H9 (cell line): ENCODE results near the gene HBD. TPM values are rescaled to one million over a fixed set of nuclear protein-coding genes. Genes with fewer than 3 reads are reported as not detected.

Experiments
- DNase-seq: peaks from one replicate; pipeline ENCODE4 v3.0.0-alpha.2; 2017
- H2AFZ ChIP-seq: one replicate; pipeline ENCODE4 v1.6.1; 2013; ENCODE audit warnings: mild to moderate bottlenecking, low read length, control low read depth, moderate library complexity
- H2AK5ac ChIP-seq: 2 replicates; pipeline ENCODE4 v1.6.1; 2013; ENCODE audit warnings: low read length, control low read depth, mixed read lengths; ENCODE audit not compliant: insufficient read length
- H2BK120ac ChIP-seq: one replicate; pipeline ENCODE4 v1.6.1; 2013; ENCODE audit warnings: low read depth, mild to moderate bottlenecking, low read length, control low read depth, inconsistent platforms; ENCODE audit not compliant: poor library complexity, severe bottlenecking
- H2BK12ac ChIP-seq: 2 replicates; pipeline ENCODE4 v1.6.1; 2013; ENCODE audit warnings: low read length, control low read depth, mixed read lengths, low read depth; ENCODE audit not compliant: insufficient read length
- H2BK15ac ChIP-seq: 2 replicates; pipeline ENCODE4 v1.6.1; 2013; ENCODE audit warnings: low read depth, low read length, control low read depth
- H2BK20ac ChIP-seq: one replicate; pipeline ENCODE4 v1.6.1; 2013; ENCODE audit warnings: low read depth, mild to moderate bottlenecking, low read length, control low read depth, inconsistent platforms; ENCODE audit not compliant: poor library complexity, severe bottlenecking
- H2BK5ac ChIP-seq: 2 replicates; pipeline ENCODE4 v1.6.1; 2013; ENCODE audit warnings: low read length, control low read depth, mixed read lengths; ENCODE audit not compliant: insufficient read length
- H3K14ac ChIP-seq: 2 replicates; pipeline ENCODE4 v1.6.1; 2013; ENCODE audit warnings: low read length, control low read depth; ENCODE audit not compliant: insufficient read depth
- H3K18ac ChIP-seq: 2 replicates; pipeline ENCODE4 v1.6.1; 2013; ENCODE audit warnings: low read depth, mild to moderate bottlenecking, mixed read lengths, low read length, control low read depth; ENCODE audit not compliant: insufficient read length
- H3K23ac ChIP-seq: 2 replicates; pipeline ENCODE4 v1.6.1; 2013; ENCODE audit warnings: low read length, control low read depth, mixed read lengths, low read depth; ENCODE audit not compliant: insufficient read length
- H3K23me2 ChIP-seq: 2 replicates; pipeline ENCODE4 v1.6.1; 2013; ENCODE audit warnings: low read depth, mild to moderate bottlenecking, mixed read lengths, low read length, control low read depth; ENCODE audit not compliant: insufficient read length, poor library complexity, severe bottlenecking
- H3K27ac ChIP-seq: 2 replicates; pipeline ENCODE4 v1.5.1; 2013; ENCODE audit warnings: low read length, control low read depth, mixed read lengths, low read depth; ENCODE audit not compliant: insufficient read length
- H3K27me3 ChIP-seq: 2 replicates; pipeline ENCODE4 v1.6.1; 2013; ENCODE audit warnings: low read length, control low read depth, inconsistent platforms; ENCODE audit not compliant: insufficient read depth
- H3K4ac ChIP-seq: 2 replicates; pipeline ENCODE4 v1.6.1; 2013; ENCODE audit warnings: low read depth, mild to moderate bottlenecking, control low read depth, inconsistent platforms, low read length, moderate library complexity
- H3K4me1 ChIP-seq: 2 replicates; pipeline ENCODE4 v1.6.1; 2013; ENCODE audit warnings: low read length, control low read depth, inconsistent platforms; ENCODE audit not compliant: insufficient read depth
- H3K4me2 ChIP-seq: 2 replicates; pipeline ENCODE4 v1.6.1; 2013; ENCODE audit warnings: low read length, control low read depth, mixed read lengths; ENCODE audit not compliant: insufficient read length, insufficient read depth
- H3K56ac ChIP-seq: 2 replicates; pipeline ENCODE4 v1.6.1; 2013; ENCODE audit warnings: low read depth, mild to moderate bottlenecking, mixed read lengths, low read length, control low read depth; ENCODE audit not compliant: insufficient read length
- H3K79me1 ChIP-seq: 2 replicates; pipeline ENCODE4 v1.6.1; 2013; ENCODE audit warnings: low read depth, mild to moderate bottlenecking, moderate library complexity, low read length, control low read depth, inconsistent platforms; ENCODE audit not compliant: insufficient read depth, poor library complexity, severe bottlenecking
- H3K79me2 ChIP-seq: 2 replicates; pipeline ENCODE4 v1.6.1; 2013; ENCODE audit warnings: low read length, control low read depth, inconsistent platforms; ENCODE audit not compliant: insufficient read depth
- H3K9ac ChIP-seq: 2 replicates; pipeline ENCODE4 v1.6.1; 2013; ENCODE audit warnings: low read length, control low read depth, mixed read lengths; ENCODE audit not compliant: insufficient read length; ENCODE audit errors: extremely low read depth
- H3K9me3 ChIP-seq: one replicate; pipeline ENCODE4 v1.6.1; 2013; ENCODE audit warnings: low read depth, low read length, inconsistent platforms; ENCODE audit not compliant: control insufficient read depth
- H3T11ph ChIP-seq: one replicate; pipeline ENCODE4 v1.6.1; 2013; ENCODE audit warnings: mild to moderate bottlenecking, low read length, control low read depth, inconsistent platforms
- H4K20me1 ChIP-seq: one replicate; pipeline ENCODE4 v1.6.1; 2013; ENCODE audit not compliant: control insufficient read depth, insufficient read length, insufficient read depth
- H4K5ac ChIP-seq: 2 replicates; pipeline ENCODE4 v1.6.1; 2013; ENCODE audit warnings: low read depth, mild to moderate bottlenecking, mixed read lengths, low read length, control low read depth; ENCODE audit not compliant: insufficient read length
- H4K8ac ChIP-seq: replicated peaks from 2 replicates; pipeline ENCODE4 v1.6.1; 2013; ENCODE audit warnings: low read length, control low read depth, mixed read lengths, low read depth; ENCODE audit not compliant: insufficient read length
- H4K91ac ChIP-seq: 2 replicates; pipeline ENCODE4 v1.6.1; 2013; ENCODE audit warnings: low read depth, mild to moderate bottlenecking, moderate library complexity, mixed read lengths, low read length, control low read depth; ENCODE audit not compliant: insufficient read length
- H3K27ac Mint-ChIP-seq, 3 experiments: 2 replicates in 2 of 3; 3 replicates in 1 of 3; pipeline ENCODE4 v1.8.0; 2020 to 2021; ENCODE audit warnings: mixed read lengths in 3 of 3, mild to moderate bottlenecking in 1 of 3, moderate library complexity in 1 of 3
- H3K27me3 Mint-ChIP-seq: 2 replicates; pipeline ENCODE4 v1.8.0; 2021; ENCODE audit warnings: low read depth, mild to moderate bottlenecking, moderate library complexity, mixed read lengths
- H3K36me3 Mint-ChIP-seq, 3 experiments: 2 replicates in 2 of 3; 3 replicates in 1 of 3; pipeline ENCODE4 v1.8.0; 2020 to 2021; ENCODE audit warnings: low read depth in 3 of 3, mixed read lengths in 3 of 3; ENCODE audit not compliant: insufficient read depth in 1 of 3
- H3K4me1 Mint-ChIP-seq, 2 experiments: 2 replicates each; pipeline ENCODE4 v1.8.0; 2020; ENCODE audit warnings: mixed read lengths in 2 of 2
- H3K4me3 Mint-ChIP-seq, 2 experiments: 2 replicates in 1 of 2; 3 replicates in 1 of 2; pipeline ENCODE4 v1.8.0; 2020 to 2021; ENCODE audit warnings: mild to moderate bottlenecking in 2 of 2, mixed read lengths in 2 of 2, moderate library complexity in 1 of 2
- H3K9me3 Mint-ChIP-seq, 2 experiments: 2 replicates in 1 of 2; 3 replicates in 1 of 2; pipeline ENCODE4 v1.8.0; 2020; ENCODE audit warnings: mild to moderate bottlenecking in 2 of 2, mixed read lengths in 2 of 2, moderate library complexity in 1 of 2
- CTCF ChIP-seq: fragments of 200-600 bp; sonication (generic); conservative IDR thresholded peaks from 3 replicates; pipeline ENCODE4 v1.8.0; 2021; ENCODE audit warnings: antibody characterized with exemption, mild to moderate bottlenecking
- WGBS: extraction: QIAGEN DNeasy Blood & Tissue Kit; methylation state at CpG from one replicate; pipeline ENCODE4 v1.1.7; 2013; ENCODE audit warnings: missing lambda C conversion rate, low lambda C conversion rate, mixed read lengths; ENCODE audit not compliant: insufficient read length; ENCODE audit errors: extremely low coverage; 5-methylcytosine and 5-hydroxymethylcytosine counted together
- total RNA-seq: library from RNA; stranded (reverse); gene quantifications from 2 replicates; pipeline ENCODE4 v1.2.1, GENCODE V29; 2021

HBD gene
- total RNA-seq, 1 experiment from 2014 or later: not detected

- Histone ChIP-seq H2AK5ac (no peak overlapping the region), H3K14ac (no peak overlapping the region), H3K23ac (no peak overlapping the region)
These were observed 36.7 kb downstream of the HBD start for GRCh38 chr11:5197536-5197935.

More at GRCh38 chr11:5197536-5197935, 36.7 kb downstream of the HBD start:
- Histone ChIP-seq H3K4me1 (no peaks in the 10 kb centered on the region), H3K4me2 (no peak overlapping the region), H4K5ac (no peak overlapping the region), H3K27me3 (no peaks in the 10 kb centered on the region), H2BK12ac (no peak overlapping the region), H2BK15ac (no peak overlapping the region), H3K9me3 (no peaks in the 10 kb centered on the region), H3K18ac (no peak overlapping the region), H2BK20ac (no peak overlapping the region), H3K9ac (no peak overlapping the region), H3K79me2 (no peaks in the 10 kb centered on the region), H3K27ac (no peak overlapping the region), H4K8ac (no peak overlapping the region), H3K4ac (no peak overlapping the region), H3K79me1 (no peaks in the 10 kb centered on the region), H2BK120ac (no peak overlapping the region), H3T11ph (no peak overlapping the region), H3K56ac (no peak overlapping the region), H3K23me2 (no peaks in the 10 kb centered on the region), H4K20me1 (no peaks in the 10 kb centered on the region), H4K91ac (no peak overlapping the region), H2BK5ac (no peak overlapping the region), H2AFZ (no peak overlapping the region)
- Mint-ChIP-seq H3K9me3 (peaks cover 5 to 7% of the 10 kb centered on the region in 2 experiments; a peak in 3 of 5 replicates), H3K4me3 (no peak overlapping the region), H3K27ac (no peak overlapping the region), H3K36me3 (no peaks in the 10 kb centered on the region; a peak in 1 of 7 replicates), H3K27me3 (no peaks in the 10 kb centered on the region), H3K4me1 (peaks cover 0 to 3% of the 10 kb centered on the region in 2 experiments; a peak in 3 of 4 replicates)
- DNase-seq: no peak
- TF ChIP-seq CTCF: no peak
- WGBS: no CpG with 5 or more reads among the region's 3 CpGs
